ENCODE results near the gene SGCA.

DNA sequence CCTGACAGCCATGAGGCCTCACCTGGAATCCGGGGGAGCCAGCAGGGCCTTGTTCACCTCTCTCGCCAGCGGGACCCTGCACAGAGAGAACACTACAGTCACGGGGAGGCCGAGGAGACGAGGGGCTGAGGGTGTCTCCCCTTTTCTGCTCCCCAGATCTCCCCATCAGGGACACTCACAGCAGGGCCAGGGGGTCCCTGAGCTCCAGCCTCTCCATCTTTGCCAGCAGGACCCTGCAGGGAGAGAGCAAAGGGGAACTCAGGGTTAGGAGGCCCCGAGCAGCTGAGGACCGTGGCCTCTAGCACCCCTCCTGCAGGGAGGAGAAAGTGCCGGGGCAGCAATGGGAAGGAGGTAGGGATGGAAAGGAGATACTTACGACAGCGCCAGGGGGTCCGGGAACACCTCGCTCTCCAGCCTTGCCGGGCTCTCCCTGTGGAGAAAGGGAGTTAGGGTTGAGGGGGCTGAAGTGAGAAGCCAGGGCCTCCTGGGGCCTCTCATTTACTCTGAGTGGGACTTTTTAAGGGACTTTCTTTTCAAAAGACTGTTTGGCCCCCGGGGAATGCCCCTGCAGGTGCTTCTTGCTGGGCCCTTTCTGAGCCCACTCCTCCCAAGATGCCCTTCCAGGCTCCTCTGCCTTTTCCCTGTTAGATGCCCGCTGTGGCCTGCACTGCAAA is 26.9 kb downstream of the SGCA start:
- TF ChIP-seq, protein P1, sequence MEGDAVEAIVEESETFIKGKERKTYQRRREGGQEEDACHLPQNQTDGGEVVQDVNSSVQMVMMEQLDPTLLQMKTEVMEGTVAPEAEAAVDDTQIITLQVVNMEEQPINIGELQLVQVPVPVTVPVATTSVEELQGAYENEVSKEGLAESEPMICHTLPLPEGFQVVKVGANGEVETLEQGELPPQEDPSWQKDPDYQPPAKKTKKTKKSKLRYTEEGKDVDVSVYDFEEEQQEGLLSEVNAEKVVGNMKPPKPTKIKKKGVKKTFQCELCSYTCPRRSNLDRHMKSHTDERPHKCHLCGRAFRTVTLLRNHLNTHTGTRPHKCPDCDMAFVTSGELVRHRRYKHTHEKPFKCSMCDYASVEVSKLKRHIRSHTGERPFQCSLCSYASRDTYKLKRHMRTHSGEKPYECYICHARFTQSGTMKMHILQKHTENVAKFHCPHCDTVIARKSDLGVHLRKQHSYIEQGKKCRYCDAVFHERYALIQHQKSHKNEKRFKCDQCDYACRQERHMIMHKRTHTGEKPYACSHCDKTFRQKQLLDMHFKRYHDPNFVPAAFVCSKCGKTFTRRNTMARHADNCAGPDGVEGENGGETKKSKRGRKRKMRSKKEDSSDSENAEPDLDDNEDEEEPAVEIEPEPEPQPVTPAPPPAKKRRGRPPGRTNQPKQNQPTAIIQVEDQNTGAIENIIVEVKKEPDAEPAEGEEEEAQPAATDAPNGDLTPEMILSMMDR (IDR thresholded peaks at IDR 0.05): no peak
- TF ChIP-seq EZH2phosphoT487 (IDR thresholded peaks at IDR 0.05) (no peak), EZH2 (IDR thresholded peaks at IDR 0.05) (no peak)
